Measurements from ENCODE around the gene NUP50. TPM values are rescaled to one million over a fixed set of nuclear protein-coding genes. Genes with fewer than 3 reads are reported as not detected.
"Not testable (repeated sequence)": the region's sequence is repeated elsewhere in the genome, so short reads cannot be mapped to it uniquely, and the experiment has no call there.

NUP50 gene
- total RNA-seq, 1 donor from 2014 or later, result 103 TPM

- TF ChIP-seq CTCF (IDR thresholded peaks at IDR 0.05; ENCODE audit: unreplicated experiment), result no peak
- Mint-ChIP-seq H3K36me3 (ENCODE audit: low read depth, unreplicated experiment) (peaks cover 13% of the 10 kb centered on the region), H3K27ac (ENCODE audit: unreplicated experiment) (no peak overlapping the region), H3K4me3 (ENCODE audit: unreplicated experiment) (no peak overlapping the region), H3K27me3 (ENCODE audit: unreplicated experiment) (peaks cover 3% of the 10 kb centered on the region), H3K9me3 (ENCODE audit: unreplicated experiment) (no peaks in the 10 kb centered on the region), H3K4me1 (ENCODE audit: unreplicated experiment) (peaks cover 8% of the 10 kb centered on the region)
- no peak for DNase-seq (ENCODE audit: low spot score)
Measured at GRCh38 chr22:45183974-45184373, 20.2 kb downstream of the NUP50 start.

GRCh38 chr22:45185718-45186514 lies 22.2 kb downstream of the NUP50 start:
- H3K4me1 Mint-ChIP-seq (ENCODE audit: unreplicated experiment), result peaks cover 8% of the 10 kb centered on the region
- TF ChIP-seq CTCF (IDR thresholded peaks at IDR 0.05; ENCODE audit: unreplicated experiment), result no peak
- DNase-seq (ENCODE audit: low spot score), result no peak
- no peaks in the 10 kb centered on the region for H3K9me3 Mint-ChIP-seq (ENCODE audit: unreplicated experiment)
- H3K4me3 Mint-ChIP-seq (ENCODE audit: unreplicated experiment), result no peak overlapping the region
- peaks cover 10% of the 10 kb centered on the region for H3K36me3 Mint-ChIP-seq (ENCODE audit: low read depth, unreplicated experiment)
- H3K27ac Mint-ChIP-seq (ENCODE audit: unreplicated experiment), result no peak overlapping the region
- H3K27me3 Mint-ChIP-seq (ENCODE audit: unreplicated experiment), result peaks cover 5% of the 10 kb centered on the region

- H3K36me3 Mint-ChIP-seq (ENCODE audit: low read depth, unreplicated experiment), result peaks cover 5% of the 10 kb centered on the region
- no peaks in the 10 kb centered on the region for H3K9me3 Mint-ChIP-seq (ENCODE audit: unreplicated experiment)
- H3K27ac Mint-ChIP-seq (ENCODE audit: unreplicated experiment), result no peak overlapping the region
- H3K4me3 Mint-ChIP-seq (ENCODE audit: unreplicated experiment), result no peak overlapping the region
- peaks cover 8% of the 10 kb centered on the region for H3K4me1 Mint-ChIP-seq (ENCODE audit: unreplicated experiment)
- no peak for TF ChIP-seq CTCF (IDR thresholded peaks at IDR 0.05; ENCODE audit: unreplicated experiment)
- H3K27me3 Mint-ChIP-seq (ENCODE audit: unreplicated experiment), result peaks cover 5% of the 10 kb centered on the region
- DNase-seq (ENCODE audit: low spot score), result no peak
Measured at GRCh38 chr22:45187891-45188290, 24.2 kb downstream of the NUP50 start.

- Mint-ChIP-seq H3K4me3 (ENCODE audit: unreplicated experiment) (no peak overlapping the region), H3K4me1 (ENCODE audit: unreplicated experiment) (peaks cover 8% of the 10 kb centered on the region), H3K9me3 (ENCODE audit: unreplicated experiment) (no peaks in the 10 kb centered on the region), H3K27ac (ENCODE audit: unreplicated experiment) (no peak overlapping the region), H3K36me3 (ENCODE audit: low read depth, unreplicated experiment) (peaks cover 5% of the 10 kb centered on the region), H3K27me3 (ENCODE audit: unreplicated experiment) (peaks cover 5% of the 10 kb centered on the region)
- DNase-seq (ENCODE audit: low spot score), result no peak
- no peak for TF ChIP-seq CTCF (IDR thresholded peaks at IDR 0.05; ENCODE audit: unreplicated experiment)
Measured at GRCh38 chr22:45188779-45189178, 25.1 kb downstream of the NUP50 start.

GRCh38 chr22:45190202-45190872 lies 26.6 kb downstream of the NUP50 start:
- TF ChIP-seq CTCF (IDR thresholded peaks at IDR 0.05; ENCODE audit: unreplicated experiment), result no peak
- no peak for DNase-seq (ENCODE audit: low spot score)
- no peaks in the 10 kb centered on the region for H3K9me3 Mint-ChIP-seq (ENCODE audit: unreplicated experiment)
- H3K36me3 Mint-ChIP-seq (ENCODE audit: low read depth, unreplicated experiment), result no peaks in the 10 kb centered on the region
- H3K27me3 Mint-ChIP-seq (ENCODE audit: unreplicated experiment), result peaks cover 2% of the 10 kb centered on the region
- no peak overlapping the region for H3K4me3 Mint-ChIP-seq (ENCODE audit: unreplicated experiment)
- peaks cover 8% of the 10 kb centered on the region for H3K4me1 Mint-ChIP-seq (ENCODE audit: unreplicated experiment)
- H3K27ac Mint-ChIP-seq (ENCODE audit: unreplicated experiment), result no peak overlapping the region

GRCh38 chr22:45191746-45192145 lies 28.0 kb downstream of the NUP50 start:
- not testable (repeated sequence) for H3K27me3 Mint-ChIP-seq (ENCODE audit: unreplicated experiment); H3K27ac Mint-ChIP-seq (ENCODE audit: unreplicated experiment); H3K36me3 Mint-ChIP-seq (ENCODE audit: low read depth, unreplicated experiment); H3K9me3 Mint-ChIP-seq (ENCODE audit: unreplicated experiment); H3K4me1 Mint-ChIP-seq (ENCODE audit: unreplicated experiment); DNase-seq (ENCODE audit: low spot score); H3K4me3 Mint-ChIP-seq (ENCODE audit: unreplicated experiment)

All from endothelial cell (in vitro differentiated cells).